ENCODE data around the gene BNC2.

The BNC2 gene

GRCh38 chr9:16794103-16794502 is 76.4 kb downstream of the BNC2 start:
- no peak for TF ChIP-seq CTCF (conservative IDR thresholded peaks at IDR 0.05; ENCODE audit: low read length)
- TF ChIP-seq EZH2phosphoT487 (IDR thresholded peaks at IDR 0.05; ENCODE audit: borderline replicate concordance): no peak
- no peak overlapping the region for H3K9ac ChIP-seq (ENCODE audit: low read depth, low read length, poor library complexity, severe bottlenecking)
- H3K27me3 ChIP-seq (ENCODE audit: insufficient read depth, low read length, poor library complexity, severe bottlenecking): no peaks in the 10 kb centered on the region
- no peaks in the 10 kb centered on the region for H3K79me2 ChIP-seq (ENCODE audit: insufficient read depth, low read length)
- H2AFZ ChIP-seq (ENCODE audit: low read length): no peak overlapping the region
- no peaks in the 10 kb centered on the region for H3K36me3 ChIP-seq (ENCODE audit: insufficient read depth, low read length)
- no peaks in the 10 kb centered on the region for H4K20me1 ChIP-seq (ENCODE audit: insufficient read depth, low read length, poor library complexity, severe bottlenecking)
- no peak overlapping the region for H3K4me2 ChIP-seq (ENCODE audit: low read depth, low read length, poor library complexity, severe bottlenecking)
- no peaks in the 10 kb centered on the region for H3K9me2 ChIP-seq (replicated peaks; ENCODE audit: low read depth, low read length)
- no peak overlapping the region for H3K4me3 ChIP-seq (ENCODE audit: low read length, poor library complexity, severe bottlenecking)
- H3K4me1 ChIP-seq (ENCODE audit: insufficient read depth, low read length, poor library complexity, severe bottlenecking): no peaks in the 10 kb centered on the region
- H3K9me3 ChIP-seq (ENCODE audit: insufficient read depth, low read depth, low read length): no peaks in the 10 kb centered on the region
- H3F3A ChIP-seq (ENCODE audit: low read depth): no peaks in the 10 kb centered on the region

GRCh38 chr9:16787724-16788123 is 82.7 kb downstream of the BNC2 start:
- Histone ChIP-seq H3K27me3 (ENCODE audit: insufficient read depth, low read length, poor library complexity, severe bottlenecking) (no peaks in the 10 kb centered on the region), H3K9ac (ENCODE audit: low read depth, low read length, poor library complexity, severe bottlenecking) (no peak overlapping the region), H3K79me2 (ENCODE audit: insufficient read depth, low read length) (no peaks in the 10 kb centered on the region), H3K4me3 (ENCODE audit: low read length, poor library complexity, severe bottlenecking) (no peak overlapping the region), H3K4me2 (ENCODE audit: low read depth, low read length, poor library complexity, severe bottlenecking) (no peak overlapping the region), H3K4me1 (ENCODE audit: insufficient read depth, low read length, poor library complexity, severe bottlenecking) (peaks cover 4% of the 10 kb centered on the region), H3K9me3 (ENCODE audit: insufficient read depth, low read depth, low read length) (no peaks in the 10 kb centered on the region), H4K20me1 (ENCODE audit: insufficient read depth, low read length, poor library complexity, severe bottlenecking) (no peaks in the 10 kb centered on the region), H3F3A (ENCODE audit: low read depth) (no peaks in the 10 kb centered on the region), H2AFZ (ENCODE audit: low read length) (no peak overlapping the region), H3K36me3 (ENCODE audit: insufficient read depth, low read length) (no peaks in the 10 kb centered on the region), H3K9me2 (replicated peaks; ENCODE audit: low read depth, low read length) (no peaks in the 10 kb centered on the region)
- no peak for TF ChIP-seq CTCF (conservative IDR thresholded peaks at IDR 0.05; ENCODE audit: low read length)
- TF ChIP-seq EZH2phosphoT487 (IDR thresholded peaks at IDR 0.05; ENCODE audit: borderline replicate concordance): no peak

- Histone ChIP-seq H3K27me3 (ENCODE audit: insufficient read depth, low read length, poor library complexity, severe bottlenecking) (no peaks in the 10 kb centered on the region), H3K4me2 (ENCODE audit: low read depth, low read length, poor library complexity, severe bottlenecking) (no peak overlapping the region), H3K9me3 (ENCODE audit: insufficient read depth, low read depth, low read length) (no peaks in the 10 kb centered on the region), H4K20me1 (ENCODE audit: insufficient read depth, low read length, poor library complexity, severe bottlenecking) (no peaks in the 10 kb centered on the region), H3K36me3 (ENCODE audit: insufficient read depth, low read length) (no peaks in the 10 kb centered on the region), H3K4me1 (ENCODE audit: insufficient read depth, low read length, poor library complexity, severe bottlenecking) (peaks cover 8% of the 10 kb centered on the region), H3K9ac (ENCODE audit: low read depth, low read length, poor library complexity, severe bottlenecking) (no peak overlapping the region), H2AFZ (ENCODE audit: low read length) (no peak overlapping the region), H3K79me2 (ENCODE audit: insufficient read depth, low read length) (no peaks in the 10 kb centered on the region), H3K4me3 (ENCODE audit: low read length, poor library complexity, severe bottlenecking) (no peak overlapping the region), H3K9me2 (replicated peaks; ENCODE audit: low read depth, low read length) (no peaks in the 10 kb centered on the region), H3F3A (ENCODE audit: low read depth) (0 out of 2 replicates have a peak, but pooled peaks cover 3% of the 10 kb centered on the region)
- no peak for TF ChIP-seq CTCF (conservative IDR thresholded peaks at IDR 0.05; ENCODE audit: low read length)
- TF ChIP-seq EZH2phosphoT487 (IDR thresholded peaks at IDR 0.05; ENCODE audit: borderline replicate concordance): no peak
Observed at GRCh38 chr9:16784002-16784401, 86.5 kb downstream of the BNC2 start.

Measured in Loucy (cell line).